Measurements from ENCODE around the gene HTR5A.

The HTR5A gene

DNA sequence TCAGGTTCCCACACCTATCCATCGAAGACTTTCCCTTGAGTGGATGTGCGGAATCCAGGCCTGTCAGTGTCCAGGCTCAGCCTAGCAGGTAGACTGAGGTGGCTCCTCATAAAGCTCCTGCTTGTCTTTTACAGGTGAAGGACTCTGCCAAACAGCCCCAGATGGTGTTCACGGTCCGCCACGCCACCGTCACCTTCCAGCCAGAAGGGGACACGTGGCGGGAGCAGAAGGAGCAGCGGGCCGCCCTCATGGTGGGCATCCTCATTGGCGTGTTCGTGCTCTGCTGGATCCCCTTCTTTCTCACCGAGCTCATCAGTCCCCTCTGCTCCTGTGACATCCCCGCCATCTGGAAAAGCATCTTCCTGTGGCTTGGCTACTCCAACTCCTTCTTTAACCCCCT lies 13.9 kb downstream of the HTR5A start:
- no peak overlapping the region for H3K4me3 ChIP-seq (replicated peaks; ENCODE audit: low read depth, low read length)
- DNase-seq (ENCODE audit: low read depth) = no peak
- TF ChIP-seq, protein P1, sequence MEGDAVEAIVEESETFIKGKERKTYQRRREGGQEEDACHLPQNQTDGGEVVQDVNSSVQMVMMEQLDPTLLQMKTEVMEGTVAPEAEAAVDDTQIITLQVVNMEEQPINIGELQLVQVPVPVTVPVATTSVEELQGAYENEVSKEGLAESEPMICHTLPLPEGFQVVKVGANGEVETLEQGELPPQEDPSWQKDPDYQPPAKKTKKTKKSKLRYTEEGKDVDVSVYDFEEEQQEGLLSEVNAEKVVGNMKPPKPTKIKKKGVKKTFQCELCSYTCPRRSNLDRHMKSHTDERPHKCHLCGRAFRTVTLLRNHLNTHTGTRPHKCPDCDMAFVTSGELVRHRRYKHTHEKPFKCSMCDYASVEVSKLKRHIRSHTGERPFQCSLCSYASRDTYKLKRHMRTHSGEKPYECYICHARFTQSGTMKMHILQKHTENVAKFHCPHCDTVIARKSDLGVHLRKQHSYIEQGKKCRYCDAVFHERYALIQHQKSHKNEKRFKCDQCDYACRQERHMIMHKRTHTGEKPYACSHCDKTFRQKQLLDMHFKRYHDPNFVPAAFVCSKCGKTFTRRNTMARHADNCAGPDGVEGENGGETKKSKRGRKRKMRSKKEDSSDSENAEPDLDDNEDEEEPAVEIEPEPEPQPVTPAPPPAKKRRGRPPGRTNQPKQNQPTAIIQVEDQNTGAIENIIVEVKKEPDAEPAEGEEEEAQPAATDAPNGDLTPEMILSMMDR (IDR thresholded peaks at IDR 0.05; ENCODE audit: low read length, missing control alignments) = no peak

- no peak for DNase-seq (ENCODE audit: low read depth)
- no peak overlapping the region for H3K4me3 ChIP-seq (replicated peaks; ENCODE audit: low read depth, low read length)
- TF ChIP-seq, protein P1 (IDR thresholded peaks at IDR 0.05; ENCODE audit: low read length, missing control alignments) = no peak
These were observed 14.8 kb downstream of the HTR5A start for GRCh38 chr7:155084969-155085368.

- DNase-seq (ENCODE audit: low read depth) = no peak
- H3K4me3 ChIP-seq (replicated peaks; ENCODE audit: low read depth, low read length) = no peak overlapping the region
- TF ChIP-seq, protein P1 (IDR thresholded peaks at IDR 0.05; ENCODE audit: low read length, missing control alignments) = no peak
These were observed 20.6 kb downstream of the HTR5A start for GRCh38 chr7:155090684-155091083.

GRCh38 chr7:155093596-155093995 lies 23.5 kb downstream of the HTR5A start:
- no peak for DNase-seq (ENCODE audit: low read depth)
- no peak overlapping the region for H3K4me3 ChIP-seq (replicated peaks; ENCODE audit: low read depth, low read length)
- TF ChIP-seq, protein P1 (IDR thresholded peaks at IDR 0.05; ENCODE audit: low read length, missing control alignments) = no peak

DNA sequence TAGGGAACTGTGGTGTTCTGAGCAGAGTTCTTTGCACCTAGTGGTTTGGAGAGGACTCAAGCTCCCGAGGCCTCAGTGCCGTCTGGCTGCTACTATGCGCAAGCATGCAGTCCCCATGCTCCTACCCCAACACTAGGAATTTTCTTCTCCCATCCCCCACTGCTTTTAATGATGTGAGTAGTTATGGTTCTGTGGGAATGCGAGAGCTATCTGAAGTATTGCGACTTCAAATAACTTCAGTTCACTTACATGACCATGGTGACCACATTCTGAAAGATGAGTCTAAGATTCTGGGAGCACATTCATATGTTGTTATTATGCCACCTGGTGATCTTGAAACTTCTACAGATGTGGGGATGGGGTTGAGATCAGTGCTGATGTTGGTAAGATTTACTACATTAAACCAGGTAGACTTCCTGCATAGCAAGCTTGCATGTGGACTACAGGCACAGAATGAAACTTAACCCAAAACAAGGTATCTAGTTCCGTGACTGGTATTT lies 24.6 kb downstream of the HTR5A start:
- H3K4me3 ChIP-seq (replicated peaks; ENCODE audit: low read depth, low read length) = no peak overlapping the region
- TF ChIP-seq, protein P1 (IDR thresholded peaks at IDR 0.05; ENCODE audit: low read length, missing control alignments) = no peak
- DNase-seq (ENCODE audit: low read depth) = no peak

DNA sequence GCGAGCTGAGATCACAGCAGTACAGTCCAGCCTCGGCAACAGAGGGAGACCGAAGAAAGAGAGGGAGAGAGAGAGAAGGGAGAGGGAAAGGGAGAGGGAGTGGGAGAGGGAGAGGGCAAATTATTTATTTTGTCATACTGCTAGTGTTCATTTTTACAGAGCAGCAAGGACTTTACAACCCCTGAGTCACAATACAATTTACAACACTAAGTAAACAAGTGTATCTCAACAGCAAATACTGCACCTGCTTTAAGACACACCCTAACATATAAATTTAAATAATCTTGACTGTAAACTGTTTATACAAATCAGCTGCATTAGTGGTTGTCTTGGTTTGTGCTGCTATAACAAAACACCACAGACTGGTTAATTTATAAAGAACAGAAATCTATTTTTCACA lies 27.2 kb downstream of the HTR5A start:
- no peak for DNase-seq (ENCODE audit: low read depth)
- H3K4me3 ChIP-seq (replicated peaks; ENCODE audit: low read depth, low read length) = no peak overlapping the region
- TF ChIP-seq, protein P1 (IDR thresholded peaks at IDR 0.05; ENCODE audit: low read length, missing control alignments) = no peak

- DNase-seq (ENCODE audit: low read depth) = no peak
- no peak overlapping the region for H3K4me3 ChIP-seq (replicated peaks; ENCODE audit: low read depth, low read length)
- TF ChIP-seq, protein P1 (IDR thresholded peaks at IDR 0.05; ENCODE audit: low read length, missing control alignments) = no peak
These were observed 33.7 kb downstream of the HTR5A start for GRCh38 chr7:155103839-155104238.
